ENCODE results near the gene XPR1.
"Not testable (repeated sequence)": the region's sequence is repeated elsewhere in the genome, so short reads cannot be mapped to it uniquely, and the experiment has no call there.

Gene XPR1

GRCh38 chr1:180786624-180787023, 154.8 kb downstream of the XPR1 start:
- DNase-seq, result no peak

GRCh38 chr1:180787628-180788307, 155.9 kb downstream of the XPR1 start:
- DNase-seq, result no peak

- DNase-seq, result no peak
Measured at GRCh38 chr1:180789460-180789859, 157.6 kb downstream of the XPR1 start.

GRCh38 chr1:180791152-180791551, 159.3 kb downstream of the XPR1 start:
- DNase-seq, result not testable (repeated sequence)

GRCh38 chr1:180791806-180792205, 160.0 kb downstream of the XPR1 start:
- no peak for DNase-seq

- DNase-seq, result no peak
Measured at GRCh38 chr1:180793451-180793850, 161.6 kb downstream of the XPR1 start.

- DNase-seq, result no peak
Measured at GRCh38 chr1:180796897-180797640, 165.2 kb downstream of the XPR1 start.

- DNase-seq, result no peak
Measured at GRCh38 chr1:180800945-180801344, 169.1 kb downstream of the XPR1 start.

GRCh38 chr1:180802813-180803212, 171.0 kb downstream of the XPR1 start:
- no peak for DNase-seq

GRCh38 chr1:180805316-180805715, 173.5 kb downstream of the XPR1 start:
- DNase-seq, result no peak

GRCh38 chr1:180811298-180811697, 179.5 kb downstream of the XPR1 start:
- DNase-seq, result no peak

- no peak for DNase-seq
Measured at GRCh38 chr1:180811886-180812285, 180.1 kb downstream of the XPR1 start.

GRCh38 chr1:180814258-180814657, 182.4 kb downstream of the XPR1 start:
- no peak for DNase-seq

GRCh38 chr1:180815188-180815587, 183.4 kb downstream of the XPR1 start:
- no peak for DNase-seq

GRCh38 chr1:180816132-180816531, 184.3 kb downstream of the XPR1 start:
- DNase-seq, result no peak

- no peak for DNase-seq
Measured at GRCh38 chr1:180821970-180822369, 190.1 kb downstream of the XPR1 start.

GRCh38 chr1:180831507-180831906, 199.7 kb downstream of the XPR1 start:
- not testable (repeated sequence) for DNase-seq

- DNase-seq, result not testable (repeated sequence)
Measured at GRCh38 chr1:180833180-180833579, 201.4 kb downstream of the XPR1 start.

- no peak for DNase-seq
Measured at GRCh38 chr1:180836449-180836848, 204.6 kb downstream of the XPR1 start.

GRCh38 chr1:180837020-180837419, 205.2 kb downstream of the XPR1 start:
- no peak for DNase-seq

GRCh38 chr1:180838535-180838934, 206.7 kb downstream of the XPR1 start:
- no peak for DNase-seq

GRCh38 chr1:180839547-180839946, 207.7 kb downstream of the XPR1 start:
- no peak for DNase-seq

GRCh38 chr1:180841415-180841814, 209.6 kb downstream of the XPR1 start:
- no peak for DNase-seq

GRCh38 chr1:180842052-180842451, 210.2 kb downstream of the XPR1 start:
- DNase-seq, result no peak

Measured in NK-92 treated with Interleukin-12 subunit alpha and Interleukin-12 subunit beta, amount 100 ng/mL, for 24 hours (cell line).